Left lung (tissue), 10 donors: ENCODE data around the gene SMYD4. TPM values are rescaled to one million over a fixed set of nuclear protein-coding genes. Genes with fewer than 3 reads are reported as not detected.
A peak's percentile ranks its signal among the peaks of the same experiment; 100 is the strongest.

Source experiments
- ATAC-seq: fragments of 200-7000 bp; cut with Tn5 transposase; one replicate; pipeline ENCODE4 v1.9.1; 2020; ENCODE audit warnings: moderate library complexity
- DNase-seq, 4 donors: peaks; one replicate each; pipeline ENCODE4 v3.0.0-alpha.2; 2013 to 2020
- H3K27ac ChIP-seq, 2 donors: fragments of 200-600 bp; sonication (generic) in 1 of 2; one replicate each; pipeline versions ENCODE4 v1.5.0 to v1.8.0; 2020 to 2021
- H3K27me3 ChIP-seq, 2 donors: fragments of 200-600 bp; sonication (generic) in 1 of 2; one replicate each; pipeline versions ENCODE4 v1.5.0 to v1.8.0; 2020 to 2021
- H3K36me3 ChIP-seq, 2 donors: fragments of 200-600 bp; sonication (generic) in 1 of 2; one replicate each; pipeline versions ENCODE4 v1.5.0 to v1.8.0; 2020 to 2021
- H3K4me1 ChIP-seq, 2 donors: fragments of 200-600 bp; one replicate each; pipeline ENCODE4 v1.8.0; 2021
- H3K4me3 ChIP-seq, 2 donors: fragments of 200-600 bp; sonication (generic) in 1 of 2; one replicate each; pipeline versions ENCODE4 v1.5.0 to v1.8.0; 2020 to 2021; ENCODE audit warnings: mild to moderate bottlenecking in 1 of 2
- H3K9me3 ChIP-seq, 2 donors: fragments of 200-600 bp; sonication (generic) in 1 of 2; one replicate each; pipeline versions ENCODE4 v1.5.0 to v1.8.0; 2020 to 2021
- intact Hi-C, 2 donors: fragments of 100-400 bp; cut with DNase I; formaldehyde crosslinking; loops; one replicate each; pipeline versions ENCODE4 v1.11.2 to v1.14.2; 2022
- polyA plus RNA-seq, 6 donors: library from polyadenylated mRNA; unstranded; fragments of 120-200 nt; gene quantifications; one replicate each; pipeline ENCODE4 v1.2.1, GENCODE V29; 2013; ENCODE audit not compliant: insufficient read length in 6 of 6
- total RNA-seq, 2 donors: library from RNA; stranded (reverse); fragmentation: NEBNext Ultra II Directional; extraction: Animal tissue kit (Norgen Biotek cat#: 25700); gene quantifications; one replicate each; pipeline ENCODE4 v1.2.1, GENCODE V29; 2021
- TF ChIP-seq, protein P1 (sequence below), 2 donors: fragments of 200-600 bp; sonication (generic) in 1 of 2; IDR thresholded peaks; one replicate each; pipeline versions ENCODE4 v1.5.0 to v1.8.0; 2021; ENCODE audit warnings: antibody characterized with exemption in 2 of 2
- donor health status: DM: no; HTN: yes; CAD: no.
- donor health status: DM: no; HTN: no; CAD: no.

Gene SMYD4
- total and polyA plus RNA-seq, 8 donors, result 13.3 to 24.7 (median 21.2) TPM

DNA sequence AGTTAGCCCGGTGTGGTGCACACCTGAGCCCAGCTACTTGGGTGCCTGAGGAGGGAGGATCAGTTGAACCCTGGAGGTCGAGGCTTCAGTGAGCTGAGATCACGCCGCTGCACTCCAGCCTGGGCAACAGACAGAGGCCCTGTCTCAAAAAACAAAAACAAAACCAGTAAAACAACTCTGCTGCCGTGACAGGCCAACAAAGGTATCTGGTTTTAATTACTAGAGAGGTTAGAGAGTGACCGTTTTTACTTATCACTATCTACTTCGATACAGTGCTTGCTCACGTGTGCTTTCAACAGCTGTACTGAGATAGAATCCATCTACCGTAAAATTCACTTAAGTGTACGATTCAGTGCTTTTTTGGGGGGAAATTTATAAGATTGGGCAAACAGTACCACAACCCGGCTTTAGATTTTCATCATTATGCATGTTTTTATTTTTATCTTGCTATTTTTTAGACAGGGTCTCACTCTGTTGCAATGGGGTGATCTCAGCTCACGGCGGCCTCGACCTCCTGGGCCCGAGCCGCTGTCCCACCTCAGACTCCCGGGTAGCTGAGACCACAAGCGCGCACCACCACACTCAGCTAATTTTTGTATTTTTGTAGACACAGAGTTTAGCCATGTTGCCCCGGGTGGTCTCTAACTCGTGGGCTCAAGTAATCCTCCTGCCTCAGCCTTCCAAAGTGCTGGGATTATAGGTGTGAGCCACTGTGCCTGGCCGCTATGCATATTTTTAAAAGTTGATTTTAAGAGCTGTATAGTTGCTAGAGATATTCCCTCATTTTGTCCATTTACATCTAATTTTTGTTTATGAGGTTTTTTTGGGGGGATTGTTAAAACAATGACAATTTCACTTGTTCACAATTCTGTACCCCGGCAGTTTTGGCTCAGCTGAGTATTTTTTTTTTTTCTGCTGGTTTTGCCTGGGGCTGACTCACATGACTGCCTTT lies 36.9 kb downstream of the SMYD4 start:
- no peak overlapping the region for H3K27ac ChIP-seq
- ATAC-seq (no peak), DNase-seq (no peak)
- H3K27me3 ChIP-seq, result no peaks in the 10 kb centered on the region
- peaks cover 0 to 8% of the 10 kb centered on the region in 2 donors for H3K36me3 ChIP-seq
- H3K9me3 ChIP-seq, result no peaks in the 10 kb centered on the region
- peaks cover under 1 to 4% of the 10 kb centered on the region in 2 donors for H3K4me1 ChIP-seq
- TF ChIP-seq, protein P1, sequence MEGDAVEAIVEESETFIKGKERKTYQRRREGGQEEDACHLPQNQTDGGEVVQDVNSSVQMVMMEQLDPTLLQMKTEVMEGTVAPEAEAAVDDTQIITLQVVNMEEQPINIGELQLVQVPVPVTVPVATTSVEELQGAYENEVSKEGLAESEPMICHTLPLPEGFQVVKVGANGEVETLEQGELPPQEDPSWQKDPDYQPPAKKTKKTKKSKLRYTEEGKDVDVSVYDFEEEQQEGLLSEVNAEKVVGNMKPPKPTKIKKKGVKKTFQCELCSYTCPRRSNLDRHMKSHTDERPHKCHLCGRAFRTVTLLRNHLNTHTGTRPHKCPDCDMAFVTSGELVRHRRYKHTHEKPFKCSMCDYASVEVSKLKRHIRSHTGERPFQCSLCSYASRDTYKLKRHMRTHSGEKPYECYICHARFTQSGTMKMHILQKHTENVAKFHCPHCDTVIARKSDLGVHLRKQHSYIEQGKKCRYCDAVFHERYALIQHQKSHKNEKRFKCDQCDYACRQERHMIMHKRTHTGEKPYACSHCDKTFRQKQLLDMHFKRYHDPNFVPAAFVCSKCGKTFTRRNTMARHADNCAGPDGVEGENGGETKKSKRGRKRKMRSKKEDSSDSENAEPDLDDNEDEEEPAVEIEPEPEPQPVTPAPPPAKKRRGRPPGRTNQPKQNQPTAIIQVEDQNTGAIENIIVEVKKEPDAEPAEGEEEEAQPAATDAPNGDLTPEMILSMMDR (IDR thresholded peaks at IDR 0.05), result no peak
- H3K4me3 ChIP-seq, result no peak overlapping the region
- intact Hi-C loops, result no loop called here

DNA sequence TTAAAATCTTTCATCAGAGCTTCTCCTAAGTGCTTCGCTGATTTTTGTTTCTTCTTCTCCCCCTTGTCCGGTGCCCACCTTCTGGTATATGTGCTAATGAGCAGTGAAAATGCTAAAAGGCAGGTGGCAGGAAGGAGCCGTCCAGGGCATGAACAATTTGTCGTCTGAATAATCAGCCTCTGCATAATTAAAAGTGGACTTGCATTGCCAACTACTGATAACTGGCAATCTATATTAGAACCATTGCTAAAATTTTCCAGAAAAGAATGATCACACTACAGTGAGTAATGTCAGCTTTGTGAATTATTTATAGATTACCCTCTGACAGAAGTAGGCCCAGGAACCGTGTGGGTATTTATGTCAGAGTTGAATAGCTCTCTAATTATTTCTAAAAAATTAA lies 39.8 kb downstream of the SMYD4 start:
- DNase-seq, result no peak
- H3K27me3 ChIP-seq, result no peaks in the 10 kb centered on the region
- H3K27ac ChIP-seq, result no peak overlapping the region
- peaks cover 9 to 28% of the 10 kb centered on the region in 2 donors for H3K4me1 ChIP-seq
- no peak for ATAC-seq
- no peaks in the 10 kb centered on the region for H3K9me3 ChIP-seq
- intact Hi-C loops, result loop anchor here in 1 of 2 donors (10.0 kb wide), 1 partner anchor 125 kb away; no protein-coding TSS in a partner anchor
- H3K36me3 ChIP-seq, result peaks cover 0 to 21% of the 10 kb centered on the region in 2 donors
- H3K4me3 ChIP-seq, result no peak overlapping the region
- TF ChIP-seq, protein P1 (IDR thresholded peaks at IDR 0.05), result no peak

DNA sequence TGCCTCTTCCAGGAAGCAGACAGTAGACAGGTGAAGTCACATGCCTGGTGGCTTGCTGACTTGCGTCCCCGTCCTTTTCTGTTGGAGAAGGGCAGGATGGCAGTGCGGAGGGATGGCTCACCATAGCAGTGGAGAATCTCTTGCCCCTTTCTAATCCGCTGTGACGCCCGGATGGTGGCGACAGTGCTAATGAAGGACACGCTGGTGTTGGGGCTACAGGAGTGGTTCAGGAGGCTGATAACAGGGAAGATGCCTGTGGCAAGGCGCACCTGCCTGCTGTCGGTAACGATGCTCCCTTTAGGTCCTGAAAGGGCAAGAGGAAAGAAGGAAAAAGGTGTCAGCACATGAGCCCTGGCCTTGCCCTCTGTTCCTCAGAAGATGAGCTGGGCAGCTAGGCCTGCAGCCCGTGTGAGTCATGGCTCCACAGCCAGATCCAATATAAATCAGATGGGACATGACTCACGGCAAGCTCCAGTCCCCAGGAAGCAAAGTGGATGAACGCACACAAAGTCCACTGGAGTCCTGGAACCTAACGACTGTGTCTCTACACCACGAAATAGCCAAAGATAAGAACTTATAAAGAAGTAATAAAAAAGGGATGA lies 42.3 kb downstream of the SMYD4 start:
- intact Hi-C loops, result loop anchor here in 1 of 2 donors (10.0 kb wide), 1 partner anchor 123 kb away; no protein-coding TSS in a partner anchor
- Histone ChIP-seq H3K27me3 (no peaks in the 10 kb centered on the region), H3K4me1 (peaks cover 26 to 50% of the 10 kb centered on the region in 2 donors), H3K27ac (peak overlapping the region; percentile 64 to 84), H3K36me3 (peaks cover 0 to 19% of the 10 kb centered on the region in 2 donors), H3K9me3 (no peaks in the 10 kb centered on the region), H3K4me3 (no peak overlapping the region)
- peak in 1 of 4 donors; percentile 56 for DNase-seq
- ATAC-seq, result peak; percentile 15
- TF ChIP-seq, protein P1 (IDR thresholded peaks at IDR 0.05), result no peak

DNA sequence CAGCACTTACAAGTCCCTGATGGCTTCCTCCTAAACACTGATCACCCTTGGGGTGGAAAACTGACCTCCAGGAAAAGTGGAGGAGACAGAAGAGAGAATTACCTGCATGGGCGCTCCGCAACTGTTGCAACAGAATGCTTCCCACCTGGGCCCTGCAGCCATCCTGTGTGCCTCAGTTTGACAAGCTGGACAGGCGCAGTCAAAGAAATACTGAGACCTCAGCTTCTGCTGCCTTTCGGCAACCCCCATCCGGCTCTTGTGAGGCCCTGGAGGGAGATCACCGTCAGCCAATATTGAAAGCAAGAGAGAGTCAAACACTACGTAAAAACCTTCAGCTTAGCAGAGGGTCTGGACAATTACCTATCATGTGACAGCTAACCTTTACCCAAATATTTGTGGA lies 43.0 kb downstream of the SMYD4 start:
- intact Hi-C loops, result loop anchor here in 1 of 2 donors (10.0 kb wide), 1 partner anchor 122 kb away; no protein-coding TSS in a partner anchor
- H3K4me1 ChIP-seq, result peaks cover 33 to 57% of the 10 kb centered on the region in 2 donors
- H3K27ac ChIP-seq, result peak overlapping the region; percentile 64 to 84
- no peak overlapping the region for H3K4me3 ChIP-seq
- ATAC-seq (no peak), DNase-seq (no peak)
- peaks cover 0 to 13% of the 10 kb centered on the region in 2 donors for H3K36me3 ChIP-seq
- no peaks in the 10 kb centered on the region for H3K27me3 ChIP-seq
- TF ChIP-seq, protein P1 (IDR thresholded peaks at IDR 0.05), result no peak
- no peaks in the 10 kb centered on the region for H3K9me3 ChIP-seq

DNA sequence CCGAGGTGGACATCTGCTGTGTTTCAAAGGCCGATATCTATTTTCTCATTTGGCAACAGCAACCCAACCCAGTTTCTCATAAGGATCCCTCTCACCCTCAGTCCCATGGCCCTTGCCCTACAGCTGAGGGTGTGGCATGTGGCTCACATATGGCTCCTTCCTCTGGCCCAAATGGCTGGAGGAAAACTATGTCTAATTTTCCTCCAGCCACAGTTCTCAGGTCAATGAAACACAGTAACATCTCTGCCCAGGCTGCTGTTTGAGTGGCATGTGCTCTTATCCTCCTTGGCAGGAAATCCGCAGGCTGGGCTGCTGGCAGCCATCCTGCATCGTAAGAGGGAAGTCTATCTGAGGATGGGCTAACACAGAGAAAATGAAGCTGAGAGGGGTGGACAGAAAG lies 43.8 kb downstream of the SMYD4 start:
- Histone ChIP-seq H3K9me3 (no peaks in the 10 kb centered on the region), H3K4me3 (no peak overlapping the region), H3K4me1 (peaks cover 35 to 65% of the 10 kb centered on the region in 2 donors), H3K36me3 (peaks cover 0 to 20% of the 10 kb centered on the region in 2 donors), H3K27ac (peak overlapping the region; percentile 64 to 84), H3K27me3 (no peaks in the 10 kb centered on the region)
- TF ChIP-seq, protein P1 (IDR thresholded peaks at IDR 0.05), result no peak
- no peak for ATAC-seq
- no peak for DNase-seq
- intact Hi-C loops, result loop anchor here in 1 of 2 donors (10.0 kb wide), 1 partner anchor 121 kb away; no protein-coding TSS in a partner anchor
